Activated T-helper 2 cell treated with anti-CD3 and anti-CD28 coated beads, Interferon-gamma antibody, Interleukin-2, Interleukin-4, amounts not matched to agents 10 μg/mL and 5 μg/mL and 100 μg/mL, durations not matched to agents 14 hours and 24 hours and 36 hours (primary cell): ENCODE data around the gene PCBP3. TPM values are rescaled to one million over a fixed set of nuclear protein-coding genes. Genes with fewer than 3 reads are reported as not detected.
"Not testable (repeated sequence)": the region's sequence is repeated elsewhere in the genome, so short reads cannot be mapped to it uniquely, and the experiment has no call there.

Experiments
- DNase-seq: peaks from one replicate; pipeline ENCODE4 v3.0.0; 2021; ENCODE audit warnings: low spot score
- H3K27ac Mint-ChIP-seq: one replicate; pipeline ENCODE4 v1.8.0; 2021; ENCODE audit warnings: mixed read lengths
- H3K27me3 Mint-ChIP-seq: one replicate; pipeline ENCODE4 v1.8.0; 2021; ENCODE audit warnings: low read depth, mixed read lengths
- H3K36me3 Mint-ChIP-seq: one replicate; pipeline ENCODE4 v1.8.0; 2021; ENCODE audit warnings: low read depth, mixed read lengths
- H3K4me1 Mint-ChIP-seq: one replicate; pipeline ENCODE4 v1.8.0; 2021; ENCODE audit warnings: low read depth, mixed read lengths
- H3K4me3 Mint-ChIP-seq: one replicate; pipeline ENCODE4 v1.8.0; 2021; ENCODE audit warnings: low read depth, mild to moderate bottlenecking, moderate library complexity, mixed read lengths
- H3K9me3 Mint-ChIP-seq: one replicate; pipeline ENCODE4 v1.8.0; 2021; ENCODE audit warnings: mixed read lengths
- intact Hi-C: fragments of 100-400 bp; cut with micrococcal nuclease; formaldehyde crosslinking; loops from one replicate; pipeline ENCODE4 v1.15.1; 2023
- total RNA-seq: library from RNA; stranded (reverse); gene quantifications from 2 replicates; pipeline ENCODE4 v1.2.3, GENCODE V29; 2022

PCBP3 gene
- total RNA-seq, 1 donor from 2014 or later = 6.9 TPM

GRCh38 chr21:45698493-45699184, 55.1 kb downstream of the PCBP3 start:
- intact Hi-C loops = no loop called here
- Mint-ChIP-seq H3K4me1 (peaks cover 11% of the 10 kb centered on the region), H3K4me3 (no peak overlapping the region), H3K27ac (no peak overlapping the region), H3K27me3 (no peaks in the 10 kb centered on the region), H3K9me3 (peaks cover 6% of the 10 kb centered on the region), H3K36me3 (no peaks in the 10 kb centered on the region)
- no peak for DNase-seq

DNA sequence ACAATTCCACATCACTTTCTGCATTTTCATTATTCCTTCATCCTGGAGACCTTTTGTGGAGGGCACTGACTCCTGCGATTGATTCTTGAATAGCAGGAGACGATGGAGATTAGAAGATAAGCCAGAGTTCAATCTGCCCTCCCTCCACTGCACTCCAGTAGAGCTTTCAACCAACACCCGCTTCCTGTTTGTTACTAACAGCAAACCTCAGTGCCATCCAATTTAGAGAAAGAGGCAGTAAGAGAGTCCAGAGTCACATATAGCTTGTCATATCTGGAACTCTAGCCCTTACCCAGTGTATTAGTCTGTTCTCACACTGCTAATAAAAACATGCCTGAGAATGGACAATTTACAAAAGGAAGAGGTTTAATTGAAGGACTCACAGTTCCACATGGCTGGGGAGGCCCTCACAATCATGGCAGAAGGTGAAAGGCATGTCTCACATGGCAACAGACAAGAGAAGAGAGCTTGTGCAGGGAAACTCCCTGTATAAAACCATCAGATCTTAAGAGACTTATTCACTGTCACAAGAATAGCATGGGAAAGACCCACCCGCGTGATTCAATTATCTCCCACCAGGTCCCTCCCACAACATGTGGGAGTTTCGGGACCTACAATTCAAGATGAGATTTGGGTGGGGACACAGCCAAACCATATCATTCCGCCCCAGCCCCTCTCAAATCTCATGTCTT, 55.9 kb downstream of the PCBP3 start:
- intact Hi-C loops = no loop called here
- Mint-ChIP-seq H3K36me3 (no peaks in the 10 kb centered on the region), H3K4me3 (no peak overlapping the region), H3K4me1 (peaks cover 11% of the 10 kb centered on the region), H3K27ac (no peak overlapping the region), H3K27me3 (no peaks in the 10 kb centered on the region), H3K9me3 (peaks cover 6% of the 10 kb centered on the region)
- no peak for DNase-seq

DNA sequence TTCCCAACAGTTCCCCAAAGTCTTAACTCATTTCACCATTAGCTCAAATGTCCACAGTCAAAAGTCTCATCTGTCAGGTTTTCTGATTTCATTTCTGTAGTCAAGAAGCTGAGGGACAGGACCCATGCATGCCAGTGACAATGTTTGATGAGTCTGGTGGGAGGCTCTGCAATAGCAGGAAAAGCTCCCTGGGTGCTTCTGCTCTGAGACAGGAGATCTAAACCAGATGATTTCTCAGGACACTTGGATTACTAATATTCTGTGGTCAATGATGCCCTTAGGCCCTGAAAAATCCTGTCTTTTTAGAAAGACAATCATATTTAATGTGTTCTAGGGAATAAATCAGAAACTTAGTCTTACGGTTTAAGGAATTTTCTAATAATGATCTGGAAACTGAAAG, 56.4 kb downstream of the PCBP3 start:
- Mint-ChIP-seq H3K4me3 (no peak overlapping the region), H3K27ac (no peak overlapping the region), H3K9me3 (peaks cover 6% of the 10 kb centered on the region), H3K27me3 (no peaks in the 10 kb centered on the region), H3K36me3 (no peaks in the 10 kb centered on the region), H3K4me1 (peaks cover 11% of the 10 kb centered on the region)
- DNase-seq = no peak
- intact Hi-C loops = no loop called here

GRCh38 chr21:45700461-45700860, 56.9 kb downstream of the PCBP3 start:
- no peaks in the 10 kb centered on the region for H3K27me3 Mint-ChIP-seq
- peaks cover 11% of the 10 kb centered on the region for H3K4me1 Mint-ChIP-seq
- no peak overlapping the region for H3K4me3 Mint-ChIP-seq
- intact Hi-C loops = no loop called here
- H3K9me3 Mint-ChIP-seq = peaks cover 6% of the 10 kb centered on the region
- no peaks in the 10 kb centered on the region for H3K36me3 Mint-ChIP-seq
- no peak for DNase-seq
- no peak overlapping the region for H3K27ac Mint-ChIP-seq

DNA sequence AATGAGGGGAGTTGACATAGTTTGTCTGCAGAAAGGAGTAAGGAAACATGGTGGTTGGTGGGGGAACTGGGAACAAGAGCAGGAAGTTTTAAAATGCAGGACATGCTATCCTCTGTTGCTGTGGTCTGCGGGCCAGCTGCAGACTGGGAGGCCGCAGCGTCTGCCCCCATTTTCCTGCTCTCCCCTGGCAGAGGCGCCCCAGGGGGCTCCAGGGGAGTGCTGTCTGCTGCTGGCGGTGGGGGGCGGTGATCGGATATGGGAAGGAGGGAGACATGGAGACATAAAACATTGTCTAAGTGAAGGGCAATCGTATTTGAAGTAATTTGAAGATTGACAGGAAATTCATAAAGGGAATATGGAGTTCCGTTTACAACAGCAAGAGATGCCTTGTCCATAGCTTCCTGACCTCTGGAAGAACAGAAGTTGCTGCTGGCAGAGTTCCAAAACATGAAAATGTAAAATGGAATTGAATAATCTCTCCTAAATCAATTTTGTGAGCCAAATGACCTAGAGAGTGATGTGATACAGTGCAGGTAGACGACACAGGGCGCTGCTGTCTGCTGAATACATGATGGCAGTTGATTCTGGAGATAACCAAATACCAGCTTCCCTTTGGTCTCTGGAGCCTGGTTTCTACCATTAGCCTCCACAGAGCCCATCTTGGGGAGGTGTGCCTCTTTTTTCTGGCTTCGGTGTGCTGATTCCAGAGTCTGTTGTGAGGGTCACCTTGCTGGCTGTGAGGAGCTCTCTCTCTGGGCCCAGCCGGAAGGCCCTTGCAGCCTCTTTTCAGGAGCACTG, 61.0 kb downstream of the PCBP3 start:
- DNase-seq = no peak
- peaks cover 5% of the 10 kb centered on the region for H3K4me1 Mint-ChIP-seq
- no peaks in the 10 kb centered on the region for H3K27me3 Mint-ChIP-seq
- H3K4me3 Mint-ChIP-seq = no peak overlapping the region
- intact Hi-C loops = no loop called here
- peaks cover 4% of the 10 kb centered on the region for H3K9me3 Mint-ChIP-seq
- no peaks in the 10 kb centered on the region for H3K36me3 Mint-ChIP-seq
- no peak overlapping the region for H3K27ac Mint-ChIP-seq

GRCh38 chr21:45706299-45706698, 62.8 kb downstream of the PCBP3 start:
- Mint-ChIP-seq H3K4me1 (peaks cover 2% of the 10 kb centered on the region), H3K4me3 (no peak overlapping the region), H3K9me3 (peaks cover 7% of the 10 kb centered on the region), H3K27me3 (no peaks in the 10 kb centered on the region), H3K27ac (no peak overlapping the region), H3K36me3 (no peaks in the 10 kb centered on the region)
- intact Hi-C loops = no loop called here
- no peak for DNase-seq

- H3K27ac Mint-ChIP-seq = no peak overlapping the region
- no peaks in the 10 kb centered on the region for H3K27me3 Mint-ChIP-seq
- H3K4me3 Mint-ChIP-seq = no peak overlapping the region
- H3K9me3 Mint-ChIP-seq = peaks cover 15% of the 10 kb centered on the region
- DNase-seq = no peak
- intact Hi-C loops = no loop called here
- peaks cover 2% of the 10 kb centered on the region for H3K4me1 Mint-ChIP-seq
- H3K36me3 Mint-ChIP-seq = peaks cover 4% of the 10 kb centered on the region
Observed at GRCh38 chr21:45709173-45709572, 65.6 kb downstream of the PCBP3 start.

DNA sequence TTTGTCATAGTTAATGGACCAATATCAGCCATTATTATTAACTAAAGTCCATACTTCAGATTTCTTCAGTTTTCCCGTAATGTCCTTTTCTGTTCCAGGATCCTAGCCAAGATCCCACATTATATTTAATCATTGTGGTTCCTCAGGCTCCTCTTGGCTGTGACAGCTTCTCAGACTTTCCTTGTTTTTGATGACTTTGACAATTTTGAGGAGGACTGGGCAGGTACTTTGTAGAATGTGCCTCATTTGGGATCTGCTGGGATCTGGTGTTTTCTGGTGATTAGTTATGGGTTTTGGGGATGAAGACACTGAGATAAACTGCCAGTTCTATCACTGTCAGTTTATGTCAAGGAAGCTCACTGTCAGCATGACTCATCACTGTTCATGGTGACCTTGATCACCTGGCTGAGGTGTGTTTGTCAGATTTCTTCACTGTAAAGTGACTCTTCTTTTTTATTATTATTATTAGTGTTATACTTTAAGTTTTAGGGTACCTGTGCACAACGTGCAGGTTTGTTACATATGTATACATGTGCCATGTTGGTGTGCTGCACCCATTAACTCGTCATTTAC, 66.3 kb downstream of the PCBP3 start:
- Mint-ChIP-seq H3K27ac (no peak overlapping the region), H3K27me3 (no peaks in the 10 kb centered on the region)
- intact Hi-C loops = loop anchor here (10.0 kb wide), 1 partner anchor 55 kb away; no protein-coding TSS in a partner anchor

GRCh38 chr21:45710306-45710705, 66.8 kb downstream of the PCBP3 start:
- not testable (repeated sequence) for H3K27me3 Mint-ChIP-seq, H3K4me3 Mint-ChIP-seq, DNase-seq, H3K36me3 Mint-ChIP-seq, H3K27ac Mint-ChIP-seq, H3K4me1 Mint-ChIP-seq
- intact Hi-C loops = loop anchor here (10.0 kb wide), 1 partner anchor 56 kb away; no protein-coding TSS in a partner anchor
- peaks cover 15% of the 10 kb centered on the region for H3K9me3 Mint-ChIP-seq

More for the DNA sequence above, 66.3 kb downstream of the PCBP3 start:
- H3K36me3 Mint-ChIP-seq = peaks cover 4% of the 10 kb centered on the region
- H3K4me3 Mint-ChIP-seq = no peak overlapping the region
- peaks cover 15% of the 10 kb centered on the region for H3K9me3 Mint-ChIP-seq
- H3K4me1 Mint-ChIP-seq = peaks cover 2% of the 10 kb centered on the region
- DNase-seq = no peak

DNA sequence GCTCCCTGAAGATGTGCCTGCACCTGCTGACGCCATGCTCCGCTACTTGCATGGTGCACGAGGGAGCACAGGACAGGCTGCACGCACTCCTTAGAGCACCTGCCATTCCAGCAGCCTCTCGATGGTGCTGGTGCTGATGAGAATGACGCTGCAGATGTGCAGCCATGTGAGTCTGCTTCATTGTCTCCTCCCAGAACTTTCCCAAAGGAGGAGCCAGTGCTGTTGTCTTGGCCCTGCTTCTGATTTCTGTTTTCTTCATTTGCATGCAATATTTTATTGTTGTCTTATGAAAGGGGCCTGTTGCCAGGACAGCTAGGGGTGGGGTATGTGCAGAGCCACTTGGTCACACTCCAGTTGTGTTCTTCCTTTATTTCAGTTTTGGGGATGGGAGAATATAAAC, 70.1 kb downstream of the PCBP3 start:
- peaks cover 11% of the 10 kb centered on the region for H3K4me1 Mint-ChIP-seq
- H3K36me3 Mint-ChIP-seq = peaks cover 4% of the 10 kb centered on the region
- H3K4me3 Mint-ChIP-seq = no peak overlapping the region
- DNase-seq = no peak
- no peak overlapping the region for H3K27ac Mint-ChIP-seq
- H3K9me3 Mint-ChIP-seq = peaks cover 15% of the 10 kb centered on the region
- intact Hi-C loops = loop anchor here (10.0 kb wide), 1 partner anchor 59 kb away; no protein-coding TSS in a partner anchor
- peaks cover 4% of the 10 kb centered on the region for H3K27me3 Mint-ChIP-seq

- peaks cover 13% of the 10 kb centered on the region for H3K4me1 Mint-ChIP-seq
- H3K27me3 Mint-ChIP-seq = peaks cover 4% of the 10 kb centered on the region
- H3K27ac Mint-ChIP-seq = no peak overlapping the region
- H3K9me3 Mint-ChIP-seq = peaks cover 13% of the 10 kb centered on the region
- no peak overlapping the region for H3K4me3 Mint-ChIP-seq
- H3K36me3 Mint-ChIP-seq = peaks cover 4% of the 10 kb centered on the region
- intact Hi-C loops = loop anchor here (10.0 kb wide), 1 partner anchor 61 kb away; no protein-coding TSS in a partner anchor
- no peak for DNase-seq
Observed at GRCh38 chr21:45715441-45715840, 71.9 kb downstream of the PCBP3 start.

DNA sequence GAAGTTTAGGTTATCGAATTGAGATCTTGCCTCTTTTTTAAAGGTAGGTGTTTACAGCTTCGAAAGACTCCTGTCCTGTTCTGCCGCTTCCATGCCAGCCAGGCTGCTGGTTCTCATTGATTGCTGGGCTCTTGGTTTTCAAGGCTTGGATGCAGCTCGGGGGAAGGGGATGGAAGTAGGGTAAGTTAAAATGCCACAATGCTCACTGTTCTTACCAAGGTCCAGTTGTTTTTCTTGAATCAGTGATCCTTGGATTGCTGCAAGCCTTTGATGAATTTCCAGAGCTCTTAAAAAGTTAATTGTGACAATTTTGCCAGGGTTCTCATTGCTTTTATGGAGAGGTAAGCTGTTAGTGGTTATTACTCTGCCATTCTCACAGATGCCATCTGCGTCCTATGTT, 74.9 kb downstream of the PCBP3 start:
- peaks cover 16% of the 10 kb centered on the region for H3K4me1 Mint-ChIP-seq
- DNase-seq = no peak
- H3K27me3 Mint-ChIP-seq = peaks cover 4% of the 10 kb centered on the region
- no peak overlapping the region for H3K4me3 Mint-ChIP-seq
- intact Hi-C loops = loop anchor here (10.0 kb wide), 1 partner anchor 64 kb away; no protein-coding TSS in a partner anchor
- no peaks in the 10 kb centered on the region for H3K36me3 Mint-ChIP-seq
- no peaks in the 10 kb centered on the region for H3K9me3 Mint-ChIP-seq
- H3K27ac Mint-ChIP-seq = no peak overlapping the region
